NCI-H1417 (cell line): Measurements from ENCODE around the gene ZNF324B.
"Not testable (repeated sequence)": the region's sequence is repeated elsewhere in the genome, so short reads cannot be mapped to it uniquely, and the experiment has no call there.

Experiments used
- DNase-seq, 3 experiments: peaks; one replicate each; lab custom pipeline; 2025; lab: John Stamatoyannopoulos, UW

ZNF324B gene

DNA sequence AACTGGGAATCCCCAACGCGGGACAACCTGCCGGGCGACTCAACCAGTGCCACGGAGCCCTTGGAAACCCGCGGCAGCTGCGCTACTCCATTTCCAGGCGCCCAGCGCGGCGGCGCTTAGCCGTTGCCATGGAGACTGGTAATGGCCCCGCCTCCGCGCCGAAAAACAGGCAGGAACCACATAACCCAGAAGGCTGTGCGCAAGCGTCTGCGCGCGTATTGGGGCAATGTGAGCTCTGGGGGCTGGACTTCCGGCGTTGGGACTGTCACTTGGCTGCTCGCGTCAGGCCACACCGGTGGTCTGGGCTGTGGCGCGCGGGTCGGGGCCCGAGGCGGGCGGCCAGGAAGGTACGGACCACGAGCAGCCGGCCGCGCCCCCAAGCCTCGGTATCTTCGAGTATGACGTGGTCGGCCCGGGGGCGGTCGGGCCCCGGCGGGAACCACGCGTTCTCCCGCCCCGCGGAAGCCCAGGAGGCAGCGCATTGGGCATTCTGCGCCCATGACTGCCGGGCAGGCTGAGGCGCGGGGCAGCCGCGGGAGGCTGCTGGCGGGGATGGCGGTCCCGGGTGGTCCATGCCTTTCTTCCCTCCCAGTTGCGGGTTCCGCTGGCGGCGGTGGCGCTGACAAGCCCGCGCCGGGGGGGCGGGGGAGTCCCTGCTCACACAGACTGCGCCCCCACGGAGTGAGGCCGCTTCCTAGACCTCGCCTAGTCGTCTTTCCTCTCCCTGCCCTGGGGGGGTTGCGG lies at the start of gene ZNF324B:
Gene ZNF324B (plus strand): TSS at position 265 of the 744 bp plus-strand sequence. CDS start 2,080 bp downstream, outside the sequence.
- peak; percentile 96 to 99 (median 98) for DNase-seq

DNA sequence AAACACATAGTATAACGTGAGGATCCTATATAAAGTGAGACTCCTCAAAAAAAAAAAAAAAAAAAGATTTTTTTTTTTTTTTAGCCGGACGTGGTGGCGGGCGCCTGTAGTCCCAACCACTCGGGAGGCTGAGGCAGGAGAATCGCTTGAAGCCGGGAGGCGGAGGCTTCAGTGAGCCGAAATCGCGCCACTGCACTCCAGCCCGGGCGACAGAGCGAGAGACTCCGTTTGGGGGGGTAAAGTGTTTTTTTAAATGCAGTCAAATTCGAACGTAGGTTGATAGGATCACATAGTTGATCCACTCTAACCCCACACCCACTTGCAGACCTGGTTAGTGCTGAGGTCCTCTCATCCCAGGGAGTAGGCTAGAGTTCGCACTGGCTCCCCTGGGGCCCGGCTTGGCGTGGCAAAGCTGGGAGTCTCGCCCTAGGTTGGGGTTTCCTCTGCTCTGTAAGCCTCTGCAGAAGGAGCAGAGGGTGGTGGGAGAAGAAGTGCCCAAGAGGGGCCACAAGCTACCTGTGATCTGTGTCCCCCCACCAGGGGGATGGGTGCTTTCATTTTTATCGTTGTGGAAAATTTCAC lies 49.5 kb upstream of the ZNF324B start:
- DNase-seq, result no peak

DNA sequence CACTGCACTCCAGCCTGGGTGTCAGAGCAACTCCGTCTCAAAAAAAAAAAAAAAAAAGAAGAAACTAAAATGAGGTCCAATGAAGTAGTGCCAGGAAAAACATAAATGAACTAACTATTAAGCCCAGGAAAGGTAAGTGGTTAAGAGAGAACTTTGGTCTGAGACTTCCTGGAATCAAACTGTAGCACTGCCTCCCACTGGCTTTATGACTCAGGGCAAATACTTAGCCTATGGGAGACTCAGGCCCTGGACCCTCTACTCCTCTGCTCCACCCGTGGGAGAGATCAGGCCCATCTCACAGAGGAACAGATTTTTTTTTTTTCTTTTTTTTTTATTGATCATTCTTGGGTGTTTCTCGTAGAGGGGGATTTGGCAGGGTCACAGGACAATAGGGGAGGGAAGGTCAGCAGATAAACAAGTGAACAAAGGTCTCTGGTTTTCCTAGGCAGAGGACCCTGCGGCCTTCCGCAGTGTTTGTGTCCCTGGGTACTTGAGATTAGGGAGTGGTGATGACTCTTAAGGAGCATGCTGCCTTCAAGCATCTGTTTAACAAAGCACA lies 47.4 kb upstream of the ZNF324B start:
- peak in 1 of 3 experiments; percentile 35 for DNase-seq

GRCh38 chr19:58406818-58407657 lies 44.4 kb upstream of the ZNF324B start:
- DNase-seq, result peak in 1 of 3 experiments; percentile 22

GRCh38 chr19:58407658-58408151 lies 43.7 kb upstream of the ZNF324B start:
- peak in 2 of 3 experiments; percentile 51 to 68 for DNase-seq

DNA sequence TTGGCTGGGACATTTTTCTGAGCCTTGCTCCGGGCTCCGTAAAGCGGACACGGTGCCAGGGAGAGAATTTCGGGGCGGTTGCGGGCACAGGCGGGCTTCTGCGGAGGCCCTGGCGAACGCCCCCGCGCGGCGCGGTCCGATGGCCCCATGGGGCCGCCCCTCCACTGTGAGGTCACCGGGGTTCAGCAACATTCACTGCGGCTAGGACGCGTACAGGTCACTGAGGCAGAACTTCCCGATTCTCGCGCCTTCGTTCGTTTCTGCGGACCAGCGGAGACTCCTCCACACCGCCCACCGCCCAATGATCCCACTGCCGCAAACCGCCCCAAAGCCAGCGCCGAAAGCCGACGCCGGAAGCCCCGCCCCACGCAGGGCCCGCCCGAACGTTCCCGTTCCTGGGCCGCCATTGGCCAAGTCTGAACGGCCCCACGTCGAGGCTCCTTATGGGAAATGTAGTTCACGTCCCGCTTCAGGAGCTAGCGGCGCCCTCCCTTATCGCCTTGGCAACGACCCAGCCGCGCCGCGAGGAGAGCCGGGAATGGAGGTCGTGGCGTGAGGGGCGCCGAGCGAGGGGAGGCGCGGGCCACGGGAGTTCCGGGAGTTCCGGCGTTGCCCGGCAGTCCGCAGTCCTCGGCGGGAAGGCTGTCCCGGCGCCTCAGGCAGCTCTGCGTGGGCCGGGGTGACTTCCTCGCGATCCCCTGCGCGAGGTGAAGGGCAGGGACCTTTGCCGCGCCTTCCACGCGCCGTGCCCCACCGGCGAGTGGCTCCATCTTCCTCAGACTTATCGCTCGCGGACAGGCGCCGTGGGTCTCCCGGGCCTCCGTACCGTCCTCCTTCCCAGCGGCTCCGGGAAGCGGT lies 43.0 kb upstream of the ZNF324B start, which contains the start of gene ZNF584:
Gene ZNF584 (plus strand): TSS at position 498 of the 858 bp plus-strand sequence. CDS start 499 bp downstream, outside the sequence.
- peak; percentile 93 to 97 (median 96) for DNase-seq

- DNase-seq, result peak in 2 of 3 experiments; percentile 50 to 53
Observed at GRCh38 chr19:58409010-58409790, 42.2 kb upstream of the ZNF324B start.

DNA sequence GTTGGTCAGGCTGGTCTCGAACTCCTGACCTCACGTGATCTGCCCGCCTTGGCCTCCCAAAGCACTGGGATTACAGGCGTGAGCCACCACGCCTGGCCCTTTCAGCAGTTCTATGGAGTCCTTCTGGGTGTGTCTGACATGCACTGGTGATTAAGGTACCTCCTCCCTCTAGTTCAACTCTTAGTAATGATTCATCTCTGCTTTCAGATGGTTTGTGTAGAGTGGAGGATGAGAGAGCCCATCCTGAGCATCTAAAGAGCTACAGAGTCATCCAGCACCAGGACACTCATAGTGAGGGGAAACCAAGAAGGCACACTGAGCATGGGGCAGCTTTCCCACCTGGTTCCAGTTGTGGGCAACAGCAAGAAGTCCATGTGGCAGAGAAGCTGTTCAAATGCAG lies 34.8 kb upstream of the ZNF324B start:
- DNase-seq, result no peak

- no peak for DNase-seq
Observed at GRCh38 chr19:58417071-58417470, 34.4 kb upstream of the ZNF324B start.

DNA sequence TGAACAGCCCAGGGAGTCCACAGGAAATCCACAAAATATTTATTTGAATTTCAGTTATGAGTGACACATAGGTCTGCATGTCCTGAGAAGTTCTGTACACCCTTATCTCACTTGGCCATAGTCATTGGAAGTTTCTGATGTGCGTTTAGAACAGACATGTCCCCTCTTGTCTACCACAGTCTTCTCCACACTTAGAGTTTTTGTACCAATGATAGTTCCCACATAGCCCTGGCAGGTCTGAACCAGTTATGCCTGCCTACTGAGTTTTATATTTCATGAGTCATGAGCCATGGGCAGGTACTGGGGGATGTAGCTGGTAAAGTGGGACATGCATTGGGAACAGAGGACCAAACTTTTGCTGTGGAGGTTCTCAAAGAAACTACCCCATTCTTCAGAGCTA lies 22.8 kb upstream of the ZNF324B start:
- DNase-seq, result no peak

DNA sequence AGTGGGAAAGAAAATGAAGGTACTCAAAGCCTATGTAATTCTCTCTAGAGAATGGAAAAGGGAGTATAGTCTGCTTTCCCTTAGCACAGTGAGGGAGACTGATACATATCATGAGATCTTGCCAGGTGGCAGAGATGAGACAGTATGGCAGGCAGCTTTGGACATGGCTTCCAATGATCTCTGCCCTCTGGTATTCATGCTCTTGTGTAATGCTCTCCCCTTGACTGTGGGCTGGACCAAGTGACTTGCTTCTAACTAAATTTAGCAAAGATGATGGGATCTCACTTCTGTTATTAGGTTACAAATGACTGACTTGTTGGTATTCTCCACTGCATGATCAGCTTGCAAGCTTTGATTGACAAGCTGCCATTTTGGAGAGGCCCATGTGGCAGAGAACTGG lies 21.7 kb upstream of the ZNF324B start:
- DNase-seq, result no peak

GRCh38 chr19:58434217-58434616 lies 17.2 kb upstream of the ZNF324B start:
- no peak for DNase-seq

- peak; percentile 90 to 98 (median 98) for DNase-seq
Observed at GRCh38 chr19:58439576-58440554, 11.6 kb upstream of the ZNF324B start, which contains the start of gene ZNF132. ZNF132 (minus strand) TSS chr19:58440153; CDS start chr19:58439821, 332 bp downstream.

DNA sequence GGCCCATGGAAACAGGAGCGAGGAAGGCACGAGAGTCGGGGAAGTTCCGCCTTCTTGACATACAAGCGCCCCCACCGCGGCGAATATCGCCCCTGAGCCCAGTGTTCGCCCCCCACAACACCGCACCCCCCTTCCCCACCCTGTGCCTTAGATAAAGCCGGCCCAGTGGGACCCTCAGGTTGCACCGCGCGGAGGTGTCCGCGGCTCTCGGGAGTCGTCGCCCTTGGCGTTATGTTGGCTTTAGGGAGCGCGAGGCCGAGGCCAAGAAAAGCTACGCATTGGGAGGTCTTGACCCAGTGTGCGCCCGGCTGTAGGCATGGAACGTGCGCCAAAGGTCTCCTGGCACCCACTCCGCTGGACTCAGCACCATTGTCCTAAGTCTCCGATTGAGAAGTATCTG lies 10.9 kb upstream of the ZNF324B start:
- DNase-seq, result no peak

- DNase-seq, result not testable (repeated sequence)
Observed at GRCh38 chr19:58442986-58443385, 8.4 kb upstream of the ZNF324B start.

DNA sequence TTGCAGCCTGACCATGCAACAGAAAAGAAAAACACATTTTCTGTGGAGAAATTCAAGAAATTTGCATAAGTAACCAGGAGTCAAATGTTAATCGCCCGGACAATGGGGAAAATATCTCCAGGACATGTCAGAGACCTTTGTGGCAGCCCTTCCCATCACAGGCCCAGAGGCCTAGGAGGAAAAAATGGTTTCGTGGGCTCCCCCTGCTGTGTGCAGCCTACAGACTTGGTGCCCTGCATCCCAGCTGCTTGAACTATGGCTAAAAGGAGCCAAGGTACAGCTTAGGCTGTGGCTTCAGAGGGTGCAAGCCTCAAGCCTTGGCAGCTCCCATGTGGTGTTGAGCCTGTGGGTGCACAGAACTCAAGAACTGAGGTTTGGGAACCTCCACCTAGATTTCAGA lies 2.6 kb upstream of the ZNF324B start:
- not testable (repeated sequence) for DNase-seq

DNA sequence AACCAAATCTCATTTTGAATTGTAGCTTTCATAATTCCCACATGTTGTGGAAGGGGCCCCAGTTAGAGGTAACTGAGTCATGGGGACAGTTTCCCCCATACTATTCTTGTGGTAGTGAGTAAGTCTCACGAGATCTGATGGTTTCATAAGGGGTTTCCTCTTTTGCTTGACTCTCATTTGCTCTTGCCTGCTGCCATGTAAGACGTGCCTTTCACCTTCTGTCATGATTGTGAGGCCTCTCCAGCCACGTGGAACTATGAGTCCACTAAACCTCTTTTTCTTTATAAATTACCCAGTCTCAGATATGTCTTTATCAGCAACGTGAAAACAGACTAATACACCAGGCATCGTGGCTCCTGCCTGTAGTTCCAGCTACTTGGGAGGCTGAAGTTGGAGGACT lies 1.4 kb upstream of the ZNF324B start:
- not testable (repeated sequence) for DNase-seq

- peak in 1 of 3 experiments; percentile 64 for DNase-seq
Observed at GRCh38 chr19:58450856-58451357, 515 bp upstream of the ZNF324B start.

GRCh38 chr19:58453743-58454142 lies 2.3 kb downstream of the ZNF324B start:
- DNase-seq, result no peak
